ENCODE data around the gene SLC30A7. TPM values are rescaled to one million over a fixed set of nuclear protein-coding genes. Genes with fewer than 3 reads are reported as not detected.
A peak's percentile ranks its signal among the peaks of the same experiment; 100 is the strongest.

SLC30A7 gene
- polyA plus RNA-seq, 1 of the 3 experiments (the other 2 are of a cell fraction), result 4.0 TPM

DNA sequence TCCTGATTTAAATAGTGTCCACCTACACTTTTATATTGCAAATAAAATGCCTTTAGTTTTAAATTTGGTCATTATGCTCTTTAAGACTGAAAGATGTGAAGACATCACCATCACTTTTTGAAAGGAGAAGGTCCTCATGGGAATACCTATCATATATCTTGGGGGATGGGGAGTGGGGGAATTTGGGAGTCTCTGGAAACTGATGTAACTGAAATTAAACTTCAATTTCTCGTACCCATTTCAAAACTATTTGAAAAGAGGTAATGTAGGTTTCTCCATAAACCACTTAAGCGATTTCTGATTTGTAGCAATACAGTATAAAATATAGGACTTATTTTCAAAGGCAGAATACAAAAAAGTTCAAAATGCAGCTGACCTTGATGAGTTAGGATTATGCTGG, 2.2 kb upstream of the SLC30A7 start:
- peak overlapping the region; percentile 90; the same call in 1 of the 2 replicates for H2AFZ ChIP-seq (ENCODE audit: low read depth)
- CTCF ChIA-PET, result interaction anchor here (1.7 to 2.1 kb wide), 2 partner anchors 25 to 394 kb away, joined by 5 to 9 read pairs; no protein-coding TSS in a partner anchor

More for the DNA sequence above, 2.2 kb upstream of the SLC30A7 start:
- POLR2A ChIA-PET, result no interaction called here
- Histone ChIP-seq H3K9me2 (no peaks in the 10 kb centered on the region), H3K9me3 (no peaks in the 10 kb centered on the region), H3K4me3 (ENCODE audit: low read depth in 2 of 2, low read length in 1 of 2) (peak overlapping the region; percentile 95 to 99), H3K27me3 (ENCODE audit: insufficient read depth) (no peaks in the 10 kb centered on the region), H3K27ac (ENCODE audit: low read depth in 2 of 2, low read length in 1 of 2) (peak overlapping the region; percentile 96 to 99), H3K79me2 (ENCODE audit: insufficient read depth) (peaks cover 79% of the 10 kb centered on the region), H3K4me1 (ENCODE audit: control insufficient read depth in 1 of 2, insufficient read depth in 2 of 2, low read depth in 1 of 2, low read length in 1 of 2) (peaks cover 8 to 17% of the 10 kb centered on the region in 2 experiments; a peak in 3 of 4 replicates), H3K4me2 (peak overlapping the region; percentile 92), H3K36me3 (replicated peaks in 1 of 2; ENCODE audit: control insufficient read depth in 1 of 2, insufficient read depth in 2 of 2, low read length in 1 of 2) (peaks cover 14 to 27% of the 10 kb centered on the region in 2 experiments), H4K20me1 (ENCODE audit: insufficient read depth) (no peaks in the 10 kb centered on the region), H3F3A (replicated peaks; ENCODE audit: insufficient read depth) (peaks cover 13% of the 10 kb centered on the region), H3K9ac (peak overlapping the region; percentile 94; the same call in 1 of the 2 replicates)
- 7% methylated on average over 2 of the region's 2 CpGs for whole genome bisulfite sequencing (ENCODE audit: low lambda C conversion rate)
- TF ChIP-seq RFX5 (IDR thresholded peaks at IDR 0.05; ENCODE audit: low read length), result no peak
- no peak for TF ChIP-seq RAD21 (IDR thresholded peaks at IDR 0.05; ENCODE audit: low read length)
- TF ChIP-seq POLR2AphosphoS5 (IDR thresholded peaks at IDR 0.05; ENCODE audit: low read depth, low read length), result no peak
- no peak for TF ChIP-seq FOXM1 (IDR thresholded peaks at IDR 0.05; ENCODE audit: low read depth)
- TF ChIP-seq, protein P1, sequence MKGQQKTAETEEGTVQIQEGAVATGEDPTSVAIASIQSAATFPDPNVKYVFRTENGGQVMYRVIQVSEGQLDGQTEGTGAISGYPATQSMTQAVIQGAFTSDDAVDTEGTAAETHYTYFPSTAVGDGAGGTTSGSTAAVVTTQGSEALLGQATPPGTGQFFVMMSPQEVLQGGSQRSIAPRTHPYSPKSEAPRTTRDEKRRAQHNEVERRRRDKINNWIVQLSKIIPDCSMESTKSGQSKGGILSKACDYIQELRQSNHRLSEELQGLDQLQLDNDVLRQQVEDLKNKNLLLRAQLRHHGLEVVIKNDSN (IDR thresholded peaks at IDR 0.05; ENCODE audit: borderline replicate concordance, low read depth), result no peak
- no peak for TF ChIP-seq FOXJ3 (CRISPR knock-in tag; IDR thresholded peaks at IDR 0.05)
- no peak for TF ChIP-seq JUND (IDR thresholded peaks at IDR 0.05)
- TF ChIP-seq, protein P2, sequence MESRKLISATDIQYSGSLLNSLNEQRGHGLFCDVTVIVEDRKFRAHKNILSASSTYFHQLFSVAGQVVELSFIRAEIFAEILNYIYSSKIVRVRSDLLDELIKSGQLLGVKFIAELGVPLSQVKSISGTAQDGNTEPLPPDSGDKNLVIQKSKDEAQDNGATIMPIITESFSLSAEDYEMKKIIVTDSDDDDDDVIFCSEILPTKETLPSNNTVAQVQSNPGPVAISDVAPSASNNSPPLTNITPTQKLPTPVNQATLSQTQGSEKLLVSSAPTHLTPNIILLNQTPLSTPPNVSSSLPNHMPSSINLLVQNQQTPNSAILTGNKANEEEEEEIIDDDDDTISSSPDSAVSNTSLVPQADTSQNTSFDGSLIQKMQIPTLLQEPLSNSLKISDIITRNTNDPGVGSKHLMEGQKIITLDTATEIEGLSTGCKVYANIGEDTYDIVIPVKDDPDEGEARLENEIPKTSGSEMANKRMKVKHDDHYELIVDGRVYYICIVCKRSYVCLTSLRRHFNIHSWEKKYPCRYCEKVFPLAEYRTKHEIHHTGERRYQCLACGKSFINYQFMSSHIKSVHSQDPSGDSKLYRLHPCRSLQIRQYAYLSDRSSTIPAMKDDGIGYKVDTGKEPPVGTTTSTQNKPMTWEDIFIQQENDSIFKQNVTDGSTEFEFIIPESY (IDR thresholded peaks at IDR 0.05; ENCODE audit: borderline replicate concordance, low read depth), result no peak
- TF ChIP-seq, protein P3, sequence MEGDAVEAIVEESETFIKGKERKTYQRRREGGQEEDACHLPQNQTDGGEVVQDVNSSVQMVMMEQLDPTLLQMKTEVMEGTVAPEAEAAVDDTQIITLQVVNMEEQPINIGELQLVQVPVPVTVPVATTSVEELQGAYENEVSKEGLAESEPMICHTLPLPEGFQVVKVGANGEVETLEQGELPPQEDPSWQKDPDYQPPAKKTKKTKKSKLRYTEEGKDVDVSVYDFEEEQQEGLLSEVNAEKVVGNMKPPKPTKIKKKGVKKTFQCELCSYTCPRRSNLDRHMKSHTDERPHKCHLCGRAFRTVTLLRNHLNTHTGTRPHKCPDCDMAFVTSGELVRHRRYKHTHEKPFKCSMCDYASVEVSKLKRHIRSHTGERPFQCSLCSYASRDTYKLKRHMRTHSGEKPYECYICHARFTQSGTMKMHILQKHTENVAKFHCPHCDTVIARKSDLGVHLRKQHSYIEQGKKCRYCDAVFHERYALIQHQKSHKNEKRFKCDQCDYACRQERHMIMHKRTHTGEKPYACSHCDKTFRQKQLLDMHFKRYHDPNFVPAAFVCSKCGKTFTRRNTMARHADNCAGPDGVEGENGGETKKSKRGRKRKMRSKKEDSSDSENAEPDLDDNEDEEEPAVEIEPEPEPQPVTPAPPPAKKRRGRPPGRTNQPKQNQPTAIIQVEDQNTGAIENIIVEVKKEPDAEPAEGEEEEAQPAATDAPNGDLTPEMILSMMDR (IDR thresholded peaks at IDR 0.05), result no peak
- no peak for TF ChIP-seq EZH2phosphoT487 (IDR thresholded peaks at IDR 0.05; ENCODE audit: borderline replicate concordance, low read depth)
- TF ChIP-seq, protein P4, sequence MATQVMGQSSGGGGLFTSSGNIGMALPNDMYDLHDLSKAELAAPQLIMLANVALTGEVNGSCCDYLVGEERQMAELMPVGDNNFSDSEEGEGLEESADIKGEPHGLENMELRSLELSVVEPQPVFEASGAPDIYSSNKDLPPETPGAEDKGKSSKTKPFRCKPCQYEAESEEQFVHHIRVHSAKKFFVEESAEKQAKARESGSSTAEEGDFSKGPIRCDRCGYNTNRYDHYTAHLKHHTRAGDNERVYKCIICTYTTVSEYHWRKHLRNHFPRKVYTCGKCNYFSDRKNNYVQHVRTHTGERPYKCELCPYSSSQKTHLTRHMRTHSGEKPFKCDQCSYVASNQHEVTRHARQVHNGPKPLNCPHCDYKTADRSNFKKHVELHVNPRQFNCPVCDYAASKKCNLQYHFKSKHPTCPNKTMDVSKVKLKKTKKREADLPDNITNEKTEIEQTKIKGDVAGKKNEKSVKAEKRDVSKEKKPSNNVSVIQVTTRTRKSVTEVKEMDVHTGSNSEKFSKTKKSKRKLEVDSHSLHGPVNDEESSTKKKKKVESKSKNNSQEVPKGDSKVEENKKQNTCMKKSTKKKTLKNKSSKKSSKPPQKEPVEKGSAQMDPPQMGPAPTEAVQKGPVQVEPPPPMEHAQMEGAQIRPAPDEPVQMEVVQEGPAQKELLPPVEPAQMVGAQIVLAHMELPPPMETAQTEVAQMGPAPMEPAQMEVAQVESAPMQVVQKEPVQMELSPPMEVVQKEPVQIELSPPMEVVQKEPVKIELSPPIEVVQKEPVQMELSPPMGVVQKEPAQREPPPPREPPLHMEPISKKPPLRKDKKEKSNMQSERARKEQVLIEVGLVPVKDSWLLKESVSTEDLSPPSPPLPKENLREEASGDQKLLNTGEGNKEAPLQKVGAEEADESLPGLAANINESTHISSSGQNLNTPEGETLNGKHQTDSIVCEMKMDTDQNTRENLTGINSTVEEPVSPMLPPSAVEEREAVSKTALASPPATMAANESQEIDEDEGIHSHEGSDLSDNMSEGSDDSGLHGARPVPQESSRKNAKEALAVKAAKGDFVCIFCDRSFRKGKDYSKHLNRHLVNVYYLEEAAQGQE (IDR thresholded peaks at IDR 0.05; ENCODE audit: low read depth, low read length), result no peak
- no peak for TF ChIP-seq EP300 (IDR thresholded peaks at IDR 0.05; ENCODE audit: borderline replicate concordance in 1 of 2, low read depth in 1 of 2, low read length in 1 of 2)
- TF ChIP-seq CHD2 (IDR thresholded peaks at IDR 0.05; ENCODE audit: low read length, partially characterized antibody), result no peak
- TF ChIP-seq, protein P5, sequence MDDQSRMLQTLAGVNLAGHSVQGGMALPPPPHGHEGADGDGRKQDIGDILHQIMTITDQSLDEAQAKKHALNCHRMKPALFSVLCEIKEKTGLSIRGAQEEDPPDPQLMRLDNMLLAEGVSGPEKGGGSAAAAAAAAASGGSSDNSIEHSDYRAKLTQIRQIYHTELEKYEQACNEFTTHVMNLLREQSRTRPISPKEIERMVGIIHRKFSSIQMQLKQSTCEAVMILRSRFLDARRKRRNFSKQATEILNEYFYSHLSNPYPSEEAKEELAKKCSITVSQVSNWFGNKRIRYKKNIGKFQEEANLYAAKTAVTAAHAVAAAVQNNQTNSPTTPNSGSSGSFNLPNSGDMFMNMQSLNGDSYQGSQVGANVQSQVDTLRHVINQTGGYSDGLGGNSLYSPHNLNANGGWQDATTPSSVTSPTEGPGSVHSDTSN (IDR thresholded peaks at IDR 0.05), result no peak
- TF ChIP-seq MXI1 (IDR thresholded peaks at IDR 0.05; ENCODE audit: low read depth, low read length), result no peak
- no peak for TF ChIP-seq ELF1 (IDR thresholded peaks at IDR 0.05)
- no peak for TF ChIP-seq RCOR1 (IDR thresholded peaks at IDR 0.05; ENCODE audit: low read length)
- no peak for TF ChIP-seq MEF2A (IDR thresholded peaks at IDR 0.05; ENCODE audit: borderline replicate concordance, low read depth)
- DNase-seq, result peak; percentile 4
